ENCODE measurements around the gene PRKAG2.

DNA sequence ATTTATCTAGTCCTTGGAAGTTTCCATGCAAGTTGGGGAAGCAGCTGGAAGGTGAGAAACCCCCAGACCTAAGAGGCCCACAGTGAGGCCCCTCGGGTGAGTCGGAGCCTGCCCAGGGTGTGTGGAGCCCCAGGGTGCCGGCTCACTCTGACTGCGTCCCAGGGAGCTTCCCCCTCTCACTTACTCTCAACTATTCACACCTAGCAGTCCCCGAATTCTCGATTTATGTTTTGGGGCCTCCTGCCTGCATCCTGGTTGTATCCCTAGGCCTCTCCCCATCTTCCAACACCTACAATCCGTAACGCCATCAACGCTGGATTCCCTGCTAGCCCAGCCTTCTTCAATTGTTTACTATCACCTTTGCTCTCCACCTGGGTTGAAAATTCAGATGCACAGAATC is 63.9 kb downstream of the PRKAG2 start:
- TF ChIP-seq HOXA7 (CRISPR knock-in tag; IDR thresholded peaks at IDR 0.05) (no peak), MAFF (IDR thresholded peaks at IDR 0.05; ENCODE audit: low read depth, low read length) (no peak), FOXA3 (CRISPR knock-in tag; IDR thresholded peaks at IDR 0.05) (no peak), SP1 (IDR thresholded peaks at IDR 0.05) (no peak), SP1 (CRISPR knock-in tag; IDR thresholded peaks at IDR 0.05) (no peak), POLR2A (IDR thresholded peaks at IDR 0.05; ENCODE audit: insufficient read depth in 1 of 2, low read depth in 2 of 2, low read length in 2 of 2) (no peak), SRF (IDR thresholded peaks at IDR 0.05; ENCODE audit: low read depth, low read length) (no peak), RELA (CRISPR knock-in tag; IDR thresholded peaks at IDR 0.05) (no peak)
- TF ChIP-seq, protein P1, sequence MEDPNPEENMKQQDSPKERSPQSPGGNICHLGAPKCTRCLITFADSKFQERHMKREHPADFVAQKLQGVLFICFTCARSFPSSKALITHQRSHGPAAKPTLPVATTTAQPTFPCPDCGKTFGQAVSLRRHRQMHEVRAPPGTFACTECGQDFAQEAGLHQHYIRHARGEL (CRISPR knock-in tag; IDR thresholded peaks at IDR 0.05): no peak
- TF ChIP-seq, protein P2, sequence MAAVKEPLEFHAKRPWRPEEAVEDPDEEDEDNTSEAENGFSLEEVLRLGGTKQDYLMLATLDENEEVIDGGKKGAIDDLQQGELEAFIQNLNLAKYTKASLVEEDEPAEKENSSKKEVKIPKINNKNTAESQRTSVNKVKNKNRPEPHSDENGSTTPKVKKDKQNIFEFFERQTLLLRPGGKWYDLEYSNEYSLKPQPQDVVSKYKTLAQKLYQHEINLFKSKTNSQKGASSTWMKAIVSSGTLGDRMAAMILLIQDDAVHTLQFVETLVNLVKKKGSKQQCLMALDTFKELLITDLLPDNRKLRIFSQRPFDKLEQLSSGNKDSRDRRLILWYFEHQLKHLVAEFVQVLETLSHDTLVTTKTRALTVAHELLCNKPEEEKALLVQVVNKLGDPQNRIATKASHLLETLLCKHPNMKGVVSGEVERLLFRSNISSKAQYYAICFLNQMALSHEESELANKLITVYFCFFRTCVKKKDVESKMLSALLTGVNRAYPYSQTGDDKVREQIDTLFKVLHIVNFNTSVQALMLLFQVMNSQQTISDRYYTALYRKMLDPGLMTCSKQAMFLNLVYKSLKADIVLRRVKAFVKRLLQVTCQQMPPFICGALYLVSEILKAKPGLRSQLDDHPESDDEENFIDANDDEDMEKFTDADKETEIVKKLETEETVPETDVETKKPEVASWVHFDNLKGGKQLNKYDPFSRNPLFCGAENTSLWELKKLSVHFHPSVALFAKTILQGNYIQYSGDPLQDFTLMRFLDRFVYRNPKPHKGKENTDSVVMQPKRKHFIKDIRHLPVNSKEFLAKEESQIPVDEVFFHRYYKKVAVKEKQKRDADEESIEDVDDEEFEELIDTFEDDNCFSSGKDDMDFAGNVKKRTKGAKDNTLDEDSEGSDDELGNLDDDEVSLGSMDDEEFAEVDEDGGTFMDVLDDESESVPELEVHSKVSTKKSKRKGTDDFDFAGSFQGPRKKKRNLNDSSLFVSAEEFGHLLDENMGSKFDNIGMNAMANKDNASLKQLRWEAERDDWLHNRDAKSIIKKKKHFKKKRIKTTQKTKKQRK (IDR thresholded peaks at IDR 0.05; ENCODE audit: low read length): no peak
- TF ChIP-seq, protein P3, sequence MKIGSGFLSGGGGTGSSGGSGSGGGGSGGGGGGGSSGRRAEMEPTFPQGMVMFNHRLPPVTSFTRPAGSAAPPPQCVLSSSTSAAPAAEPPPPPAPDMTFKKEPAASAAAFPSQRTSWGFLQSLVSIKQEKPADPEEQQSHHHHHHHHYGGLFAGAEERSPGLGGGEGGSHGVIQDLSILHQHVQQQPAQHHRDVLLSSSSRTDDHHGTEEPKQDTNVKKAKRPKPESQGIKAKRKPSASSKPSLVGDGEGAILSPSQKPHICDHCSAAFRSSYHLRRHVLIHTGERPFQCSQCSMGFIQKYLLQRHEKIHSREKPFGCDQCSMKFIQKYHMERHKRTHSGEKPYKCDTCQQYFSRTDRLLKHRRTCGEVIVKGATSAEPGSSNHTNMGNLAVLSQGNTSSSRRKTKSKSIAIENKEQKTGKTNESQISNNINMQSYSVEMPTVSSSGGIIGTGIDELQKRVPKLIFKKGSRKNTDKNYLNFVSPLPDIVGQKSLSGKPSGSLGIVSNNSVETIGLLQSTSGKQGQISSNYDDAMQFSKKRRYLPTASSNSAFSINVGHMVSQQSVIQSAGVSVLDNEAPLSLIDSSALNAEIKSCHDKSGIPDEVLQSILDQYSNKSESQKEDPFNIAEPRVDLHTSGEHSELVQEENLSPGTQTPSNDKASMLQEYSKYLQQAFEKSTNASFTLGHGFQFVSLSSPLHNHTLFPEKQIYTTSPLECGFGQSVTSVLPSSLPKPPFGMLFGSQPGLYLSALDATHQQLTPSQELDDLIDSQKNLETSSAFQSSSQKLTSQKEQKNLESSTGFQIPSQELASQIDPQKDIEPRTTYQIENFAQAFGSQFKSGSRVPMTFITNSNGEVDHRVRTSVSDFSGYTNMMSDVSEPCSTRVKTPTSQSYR (CRISPR knock-in tag; IDR thresholded peaks at IDR 0.05; ENCODE audit: borderline replicate concordance): no peak
